Stomach (tissue), 9 donors: ENCODE measurements around the gene DENND1B. TPM values are rescaled to one million over a fixed set of nuclear protein-coding genes. Genes with fewer than 3 reads are reported as not detected.

Experiments used
- DNase-seq, 2 donors: peaks; one replicate each; pipeline versions ENCODE4 v3.0.0 to v3.0.0-alpha.2; 2013 to 2019
- H3K27ac ChIP-seq, 5 donors: fragments of 200-600 bp in 4 of 5; sonication (generic) in 4 of 5; one replicate each; pipeline ENCODE4 v1.5.1; 2013 to 2019; ENCODE audit warnings: mild to moderate bottlenecking in 1 of 5, moderate library complexity in 1 of 5
- H3K27me3 ChIP-seq, 3 donors: fragments of 200-600 bp; sonication (generic); one replicate each; pipeline ENCODE4 v1.5.1; 2017 to 2019; ENCODE audit warnings: mixed run types in 1 of 3
- H3K36me3 ChIP-seq, 4 donors: fragments of 200-600 bp; sonication (generic); 1 replicate in 3 of 4; 2 replicates in 1 of 4; pipeline ENCODE4 v1.5.1; 2016 to 2019
- H3K4me1 ChIP-seq, 4 donors: fragments of 200-600 bp; sonication (generic); one replicate each; pipeline ENCODE4 v1.5.1; 2016 to 2019
- H3K4me3 ChIP-seq, 4 donors: fragments of 200-600 bp; sonication (generic) in 3 of 4; one replicate each; pipeline ENCODE4 v1.5.1; 2016 to 2019; ENCODE audit warnings: mild to moderate bottlenecking in 1 of 4
- H3K9me3 ChIP-seq, 4 donors: fragments of 200-600 bp; sonication (generic); one replicate each; pipeline ENCODE4 v1.5.1; 2016 to 2019
- CTCF ChIP-seq, 7 experiments: fragments of 450-650 bp in 4 of 7; fragments of 200-600 bp in 3 of 7; sonication (generic) in 3 of 7; IDR thresholded peaks; one replicate each; pipeline ENCODE4 v1.5.1; 2016 to 2019; ENCODE audit warnings: antibody characterized with exemption in 7 of 7, control low read depth in 2 of 7, mild to moderate bottlenecking in 1 of 7
- EP300 ChIP-seq: sonication (generic); formaldehyde crosslinking; IDR thresholded peaks from one replicate; pipeline ENCODE4 v1.6.1; 2017; ENCODE audit warnings: antibody characterized with exemption
- POLR2A ChIP-seq, 4 donors: fragments of 450-650 bp; IDR thresholded peaks; one replicate each; pipeline ENCODE4 v1.6.1; 2016; ENCODE audit warnings: antibody characterized with exemption in 4 of 4, control low read depth in 2 of 4, mild to moderate bottlenecking in 1 of 4, moderate library complexity in 1 of 4
- POLR2AphosphoS5 ChIP-seq, 3 donors: sonication (generic); formaldehyde crosslinking; IDR thresholded peaks; one replicate each; pipeline ENCODE4 v1.6.1; 2016; ENCODE audit warnings: antibody characterized with exemption in 3 of 3
- WGBS, 5 donors: extraction: QIAGEN DNeasy Blood & Tissue Kit in 3 of 5; methylation state at CpG; one replicate each; pipeline versions ENCODE4 v1.1.5 to v1.1.7; 2013 to 2018; 5-methylcytosine and 5-hydroxymethylcytosine counted together
- intact Hi-C: fragments of 100-400 bp; cut with DNase I; formaldehyde crosslinking; loops from one replicate; pipeline ENCODE4 v1.15.1; 2023; ENCODE audit warnings: low total_unique reads
- polyA plus RNA-seq, 3 donors: library from polyadenylated mRNA; stranded (reverse); fragments of 200-250 nt; gene quantifications; one replicate each; pipeline ENCODE4 v1.2.3, GENCODE V29; 2013
- total RNA-seq, 5 donors: library from RNA; depleted of rRNA; stranded (reverse); fragments of >200 nt; gene quantifications; one replicate each; pipeline versions ENCODE4 v1.1.0 to v1.2.3, GENCODE V29; 2014 to 2016
- donor health status: healthy with polysubstance abuse.
- donor health status: Bipolar disorder and iron deficiency.
- donor health status: healthy.

DENND1B gene
- total and polyA plus RNA-seq, 8 donors: 2.9 to 435 (median 13.7) TPM

- WGBS, 5 donors: 83 to 98% (median 93%) methylated on average over 4 to 7 of the region's 7 CpGs
- TF ChIP-seq POLR2A (IDR thresholded peaks at IDR 0.05) (no peak), EP300 (no peak), POLR2AphosphoS5 (IDR thresholded peaks at IDR 0.05) (no peak), CTCF (IDR thresholded peaks at IDR 0.05) (no peak)
- H3K27ac ChIP-seq: no peak overlapping the region
- DNase-seq: no peak
- no peaks in the 10 kb centered on the region for H3K9me3 ChIP-seq
- H3K36me3 ChIP-seq: no peaks in the 10 kb centered on the region
- no peaks in the 10 kb centered on the region for H3K27me3 ChIP-seq
- no peak overlapping the region for H3K4me3 ChIP-seq
- intact Hi-C loops: no loop called here
- peaks cover 0 to 9% (median 0%) of the 10 kb centered on the region in 4 donors for H3K4me1 ChIP-seq
Observed at GRCh38 chr1:197787623-197788536, 12.6 kb upstream of the DENND1B start.

- 65 to 87% (median 85%) methylated on average over 3 of the region's 3 CpGs for WGBS, 5 donors
- no peaks in the 10 kb centered on the region for H3K27me3 ChIP-seq
- intact Hi-C loops: no loop called here
- TF ChIP-seq EP300: no peak
- TF ChIP-seq POLR2A (IDR thresholded peaks at IDR 0.05): no peak
- TF ChIP-seq CTCF (IDR thresholded peaks at IDR 0.05): no peak
- TF ChIP-seq POLR2AphosphoS5 (IDR thresholded peaks at IDR 0.05): no peak
- H3K9me3 ChIP-seq: no peaks in the 10 kb centered on the region
- no peaks in the 10 kb centered on the region for H3K36me3 ChIP-seq
- H3K4me3 ChIP-seq: no peak overlapping the region
- H3K27ac ChIP-seq: no peak overlapping the region
- H3K4me1 ChIP-seq: peaks cover 0 to 17% (median 0%) of the 10 kb centered on the region in 4 donors
- DNase-seq: no peak
Observed at GRCh38 chr1:197787056-197787455, 11.8 kb upstream of the DENND1B start.

- Histone ChIP-seq H3K27ac (no peak overlapping the region), H3K27me3 (no peaks in the 10 kb centered on the region), H3K4me3 (no peak overlapping the region), H3K36me3 (no peaks in the 10 kb centered on the region), H3K4me1 (peaks cover 0 to 20% (median 0%) of the 10 kb centered on the region in 4 donors), H3K9me3 (no peaks in the 10 kb centered on the region)
- DNase-seq: no peak
- TF ChIP-seq POLR2AphosphoS5 (IDR thresholded peaks at IDR 0.05): no peak
- TF ChIP-seq EP300: no peak
- no peak for TF ChIP-seq POLR2A (IDR thresholded peaks at IDR 0.05)
- TF ChIP-seq CTCF (IDR thresholded peaks at IDR 0.05): no peak
- intact Hi-C loops: no loop called here
- 95 to 98% (median 96%) methylated on average over 1 of the region's 1 CpG for WGBS, 5 donors
Observed at GRCh38 chr1:197786280-197786679, 11.0 kb upstream of the DENND1B start.

GRCh38 chr1:197783510-197783948 lies 8.2 kb upstream of the DENND1B start:
- no peaks in the 10 kb centered on the region for H3K9me3 ChIP-seq
- TF ChIP-seq POLR2A (IDR thresholded peaks at IDR 0.05) (no peak), EP300 (no peak), CTCF (IDR thresholded peaks at IDR 0.05) (no peak), POLR2AphosphoS5 (IDR thresholded peaks at IDR 0.05) (no peak)
- WGBS, 5 donors: 25 to 43% (median 39%) methylated on average over 1 of the region's 1 CpG

More at GRCh38 chr1:197783510-197783948, 8.2 kb upstream of the DENND1B start:
- Histone ChIP-seq H3K36me3 (no peaks in the 10 kb centered on the region), H3K4me3 (no peak overlapping the region), H3K4me1 (peaks cover 0 to 20% (median 0%) of the 10 kb centered on the region in 4 donors), H3K27ac (peak overlapping the region in 3 of 5 donors; percentile 7 to 64 (median 47)), H3K27me3 (no peaks in the 10 kb centered on the region)
- intact Hi-C loops: no loop called here
- peak in 1 of 2 donors; percentile 37 for DNase-seq
